ENCODE measurements around the gene HLX.

The HLX gene

DNA sequence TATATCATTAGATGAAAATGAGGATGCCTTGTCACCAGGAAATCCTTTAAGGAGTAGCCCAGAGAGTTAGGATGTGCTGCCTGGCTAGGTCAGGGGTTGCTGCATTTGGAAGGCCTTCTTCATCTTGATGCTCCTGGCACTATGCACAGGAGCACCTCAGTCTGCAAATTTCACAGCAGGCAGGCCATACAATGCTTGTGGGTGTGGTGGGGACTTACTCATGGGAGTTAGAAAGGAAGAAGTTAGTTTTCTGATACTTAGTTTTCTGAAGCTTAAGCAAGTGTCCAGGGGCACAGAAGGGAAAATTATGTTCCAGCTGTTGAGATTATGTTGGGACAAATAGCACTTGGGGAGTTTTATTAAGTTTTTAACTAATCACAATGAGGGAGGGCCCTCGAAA, 11.4 kb downstream of the HLX start:
- CTCF ChIA-PET = no interaction called here
- no peak overlapping the region for H3K27ac ChIP-seq

GRCh38 chr1:220891224-220892085, 12.2 kb downstream of the HLX start:
- H3K27ac ChIP-seq = no peak overlapping the region
- POLR2A ChIA-PET (ENCODE audit: low non-redundant PET) = no interaction called here
- no peak for DNase-seq (ENCODE audit: low spot score)
- TF ChIP-seq, protein P1, sequence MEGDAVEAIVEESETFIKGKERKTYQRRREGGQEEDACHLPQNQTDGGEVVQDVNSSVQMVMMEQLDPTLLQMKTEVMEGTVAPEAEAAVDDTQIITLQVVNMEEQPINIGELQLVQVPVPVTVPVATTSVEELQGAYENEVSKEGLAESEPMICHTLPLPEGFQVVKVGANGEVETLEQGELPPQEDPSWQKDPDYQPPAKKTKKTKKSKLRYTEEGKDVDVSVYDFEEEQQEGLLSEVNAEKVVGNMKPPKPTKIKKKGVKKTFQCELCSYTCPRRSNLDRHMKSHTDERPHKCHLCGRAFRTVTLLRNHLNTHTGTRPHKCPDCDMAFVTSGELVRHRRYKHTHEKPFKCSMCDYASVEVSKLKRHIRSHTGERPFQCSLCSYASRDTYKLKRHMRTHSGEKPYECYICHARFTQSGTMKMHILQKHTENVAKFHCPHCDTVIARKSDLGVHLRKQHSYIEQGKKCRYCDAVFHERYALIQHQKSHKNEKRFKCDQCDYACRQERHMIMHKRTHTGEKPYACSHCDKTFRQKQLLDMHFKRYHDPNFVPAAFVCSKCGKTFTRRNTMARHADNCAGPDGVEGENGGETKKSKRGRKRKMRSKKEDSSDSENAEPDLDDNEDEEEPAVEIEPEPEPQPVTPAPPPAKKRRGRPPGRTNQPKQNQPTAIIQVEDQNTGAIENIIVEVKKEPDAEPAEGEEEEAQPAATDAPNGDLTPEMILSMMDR (conservative IDR thresholded peaks at IDR 0.05; ENCODE audit: low read depth) = no peak
- CTCF ChIA-PET = interaction anchor here (0.6 to 0.7 kb wide), 3 partner anchors 166 to 594 kb away, joined by 4 to 5 read pairs (median 4); no protein-coding TSS in a partner anchor

More for the DNA sequence above, 11.4 kb downstream of the HLX start:
- TF ChIP-seq, protein P1 (conservative IDR thresholded peaks at IDR 0.05; ENCODE audit: low read depth) = no peak
- DNase-seq (ENCODE audit: low spot score) = no peak
- POLR2A ChIA-PET (ENCODE audit: low non-redundant PET) = no interaction called here

DNA sequence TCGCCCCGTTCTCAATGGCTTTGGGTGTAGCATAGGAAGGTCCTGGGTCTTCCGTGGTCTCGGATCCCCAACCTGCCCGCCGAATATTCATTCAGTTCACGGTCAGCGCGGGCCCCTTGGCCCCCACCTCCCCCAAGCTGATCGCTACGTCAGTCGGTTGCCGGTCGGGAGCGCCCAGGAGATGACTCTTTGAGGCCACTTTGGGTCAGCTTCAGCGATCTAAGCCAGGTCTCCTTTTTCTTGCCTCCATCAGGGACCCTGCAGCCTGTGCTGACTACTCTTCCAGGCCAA, 12.8 kb downstream of the HLX start:
- ChIA-PET CTCF (interaction anchor here (0.6 to 0.7 kb wide), 3 partner anchors 166 to 594 kb away, joined by 4 to 5 read pairs (median 4); no protein-coding TSS in a partner anchor), POLR2A (ENCODE audit: low non-redundant PET) (no interaction called here)
- TF ChIP-seq, protein P1 (conservative IDR thresholded peaks at IDR 0.05; ENCODE audit: low read depth) = no peak
- H3K27ac ChIP-seq = no peak overlapping the region
- no peak for DNase-seq (ENCODE audit: low spot score)

DNA sequence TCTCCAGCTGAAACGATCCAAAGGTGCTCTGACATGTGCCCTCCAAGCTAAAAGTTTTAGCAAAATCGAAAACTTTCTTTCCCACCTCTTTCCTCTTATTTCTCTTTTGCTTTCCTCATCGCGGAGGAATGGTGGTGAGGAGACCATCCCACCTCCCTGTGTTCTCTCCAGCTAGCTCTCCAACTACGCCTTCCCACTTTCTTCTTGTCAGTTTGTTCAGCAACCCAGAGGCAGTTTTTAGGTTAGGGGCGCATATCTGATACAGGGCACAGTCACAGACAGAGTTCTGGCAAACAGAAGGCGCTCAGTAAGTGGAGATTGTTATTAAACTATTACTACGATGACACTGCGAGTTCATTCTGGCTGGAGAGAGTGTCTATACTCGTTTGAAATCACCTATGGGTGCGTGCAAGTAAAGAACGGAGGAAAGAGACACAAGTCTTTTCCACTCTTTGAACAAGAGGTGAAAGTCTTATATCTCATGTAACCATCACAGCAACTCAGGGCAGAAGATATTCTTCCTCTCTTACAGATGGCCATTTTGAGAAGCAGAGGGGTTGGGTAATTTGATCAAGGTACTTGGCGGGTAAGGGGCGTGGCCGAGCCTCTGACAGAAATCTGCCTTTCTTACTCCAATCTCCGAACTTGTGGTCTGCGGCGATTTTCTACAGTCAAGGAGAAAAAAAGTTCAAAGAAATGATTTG, 13.9 kb downstream of the HLX start:
- TF ChIP-seq, protein P1 (conservative IDR thresholded peaks at IDR 0.05; ENCODE audit: low read depth) = no peak
- CTCF ChIA-PET = no interaction called here
- DNase-seq (ENCODE audit: low spot score) = no peak
- no peak overlapping the region for H3K27ac ChIP-seq
- POLR2A ChIA-PET (ENCODE audit: low non-redundant PET) = no interaction called here

- no peak for DNase-seq (ENCODE audit: low spot score)
- ChIA-PET POLR2A (ENCODE audit: low non-redundant PET) (no interaction called here), CTCF (no interaction called here)
- TF ChIP-seq, protein P1 (conservative IDR thresholded peaks at IDR 0.05; ENCODE audit: low read depth) = no peak
- H3K27ac ChIP-seq = no peak overlapping the region
Measured at GRCh38 chr1:220893701-220894024, 14.4 kb downstream of the HLX start.

GRCh38 chr1:220894025-220894923, 15.0 kb downstream of the HLX start:
- POLR2A ChIA-PET (ENCODE audit: low non-redundant PET) = no interaction called here
- no peak overlapping the region for H3K27ac ChIP-seq
- CTCF ChIA-PET = no interaction called here
- DNase-seq (ENCODE audit: low spot score) = no peak
- TF ChIP-seq, protein P1 (conservative IDR thresholded peaks at IDR 0.05; ENCODE audit: low read depth) = no peak
